BLaER1 treated with 17β-estradiol and CSF1 and Interleukin-3, amounts not matched to agents 10 nM and 100 nM (cell line): ENCODE results near the gene PIM3.

Experiments used
- H3K27ac ChIP-seq, 11 experiments: shearing (Covaris generic); formaldehyde crosslinking; 2 replicates each; pipeline ENCODE4 v1.8.1; 2022
- H3K27me3 ChIP-seq, 11 experiments: shearing (Covaris generic); formaldehyde crosslinking; 2 replicates each; pipeline ENCODE4 v1.8.1; 2022
- H3K36me3 ChIP-seq, 11 experiments: shearing (Covaris generic); formaldehyde crosslinking; 2 replicates each; pipeline ENCODE4 v1.8.1; 2022
- H3K4me1 ChIP-seq, 10 experiments: shearing (Covaris generic); formaldehyde crosslinking; 2 replicates each; pipeline ENCODE4 v1.8.1; 2022
- H3K4me2 ChIP-seq, 11 experiments: shearing (Covaris generic); formaldehyde crosslinking; 2 replicates each; pipeline ENCODE4 v1.8.1; 2022
- H3K4me3 ChIP-seq, 10 experiments: shearing (Covaris generic); formaldehyde crosslinking; 2 replicates each; pipeline ENCODE4 v1.8.1; 2022
- H3K9ac ChIP-seq, 11 experiments: shearing (Covaris generic); formaldehyde crosslinking; 2 replicates each; pipeline ENCODE4 v1.8.1; 2022
- H3K9me3 ChIP-seq, 11 experiments: shearing (Covaris generic); formaldehyde crosslinking; replicated peaks in 1 of 11; 2 replicates each; pipeline ENCODE4 v1.8.1; 2022
- H4K20me1 ChIP-seq, 11 experiments: shearing (Covaris generic); formaldehyde crosslinking; 2 replicates each; pipeline ENCODE4 v1.8.1; 2022
- Cebpa-rat ChIP-seq, 11 experiments: shearing (Covaris generic); IDR thresholded peaks; 2 replicates each; pipeline ENCODE4 v1.8.1; 2022

PIM3 gene

DNA sequence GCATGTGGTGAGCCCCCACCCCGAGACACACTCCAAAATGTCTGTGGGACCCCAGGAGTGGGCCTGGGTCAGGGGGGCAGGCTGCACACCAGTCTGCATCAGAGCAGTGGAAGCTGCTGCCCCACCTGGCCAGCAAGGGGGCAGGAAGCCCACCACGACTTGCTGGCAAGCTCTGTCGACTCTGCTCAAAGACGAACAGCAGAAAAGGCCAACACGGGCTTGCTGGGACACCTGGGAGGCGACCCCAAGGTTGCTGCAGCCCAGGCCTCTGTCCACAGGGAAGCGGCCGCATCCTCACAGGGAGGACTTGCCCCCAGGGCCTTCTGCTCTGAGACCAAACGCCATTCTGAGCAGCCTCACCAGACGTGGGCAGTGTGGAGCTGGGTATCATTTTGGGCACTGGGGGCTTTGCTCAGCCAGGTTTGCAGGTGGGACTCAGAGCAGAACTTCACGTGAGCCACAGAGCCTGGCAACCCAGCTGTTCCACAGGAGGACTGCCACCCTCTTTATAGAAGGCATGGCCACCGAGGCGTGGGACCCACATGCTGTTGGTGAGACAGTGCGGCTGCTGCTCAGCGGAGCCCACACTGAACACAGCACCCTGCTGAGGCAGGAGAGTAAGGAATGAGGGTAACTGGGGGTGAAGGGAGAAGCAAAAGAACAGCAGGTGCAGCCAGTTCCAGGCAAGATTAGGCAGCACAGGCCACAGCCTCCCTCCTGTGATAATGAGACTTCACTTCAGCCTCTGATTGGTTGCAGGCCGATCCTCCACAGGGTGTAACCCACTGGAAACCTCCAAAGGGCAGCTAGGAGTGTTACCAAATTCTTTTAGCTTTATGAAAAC is 41.0 kb downstream of the PIM3 start:
- Histone ChIP-seq H4K20me1 (no peaks in the 10 kb centered on the region; a peak in 1 of 22 replicates), H3K4me3 (no peak overlapping the region), H3K9me3 (no peaks in the 10 kb centered on the region), H3K36me3 (no peaks in the 10 kb centered on the region), H3K4me2 (no peak overlapping the region), H3K27ac (no peak overlapping the region), H3K4me1 (peaks cover 0 to 6% (median 2%) of the 10 kb centered on the region in 10 experiments; a peak in 4 of 20 replicates), H3K27me3 (peaks cover 0 to 3% (median 0%) of the 10 kb centered on the region in 11 experiments; a peak in 1 of 22 replicates), H3K9ac (no peak overlapping the region)
- no peak for TF ChIP-seq Cebpa-rat (IDR thresholded peaks at IDR 0.05)

DNA sequence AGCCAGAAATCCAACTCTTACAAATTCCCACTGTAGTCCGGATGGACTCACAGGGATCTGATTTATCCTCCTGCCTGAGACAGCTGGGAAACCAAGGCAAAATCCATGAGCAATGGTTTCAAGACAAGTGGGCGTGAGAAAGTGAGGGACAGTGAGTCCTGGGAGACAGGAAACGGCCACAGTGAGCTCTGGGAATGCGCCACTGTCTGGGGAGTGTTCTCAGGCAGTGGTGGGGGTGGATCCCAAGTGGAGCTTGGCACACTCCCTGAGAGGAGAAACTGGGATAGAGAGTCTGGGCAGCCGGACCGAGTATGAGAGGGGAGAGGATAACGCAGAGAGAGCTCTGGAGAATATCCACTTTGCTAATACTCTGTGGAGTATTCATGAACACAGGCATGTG is 42.2 kb downstream of the PIM3 start:
- no peak for TF ChIP-seq Cebpa-rat (IDR thresholded peaks at IDR 0.05)
- no peak overlapping the region for H3K4me3 ChIP-seq
- H3K9ac ChIP-seq, result no peak overlapping the region
- H3K9me3 ChIP-seq, result no peaks in the 10 kb centered on the region
- no peaks in the 10 kb centered on the region; a peak in 1 of 22 replicates for H4K20me1 ChIP-seq
- peaks cover 0 to 6% (median 0%) of the 10 kb centered on the region in 10 experiments; a peak in 2 of 20 replicates for H3K4me1 ChIP-seq
- H3K36me3 ChIP-seq, result no peaks in the 10 kb centered on the region
- no peak overlapping the region for H3K27ac ChIP-seq
- no peak overlapping the region for H3K4me2 ChIP-seq
- peaks cover 0 to 3% (median 0%) of the 10 kb centered on the region in 11 experiments; a peak in 1 of 22 replicates for H3K27me3 ChIP-seq

GRCh38 chr22:50004918-50005317 is 44.3 kb downstream of the PIM3 start:
- peaks cover 0 to 10% (median 0%) of the 10 kb centered on the region in 10 experiments; a peak in 3 of 20 replicates for H3K4me1 ChIP-seq
- no peaks in the 10 kb centered on the region; a peak in 2 of 22 replicates for H4K20me1 ChIP-seq
- H3K36me3 ChIP-seq, result no peaks in the 10 kb centered on the region
- H3K27me3 ChIP-seq, result peaks cover 3 to 7% (median 4%) of the 10 kb centered on the region in 11 experiments
- no peaks in the 10 kb centered on the region for H3K9me3 ChIP-seq
- H3K4me2 ChIP-seq, result no peak overlapping the region
- H3K4me3 ChIP-seq, result no peak overlapping the region
- no peak for TF ChIP-seq Cebpa-rat (IDR thresholded peaks at IDR 0.05)
- no peak overlapping the region for H3K9ac ChIP-seq
- H3K27ac ChIP-seq, result no peak overlapping the region

- Histone ChIP-seq H3K27ac (no peak overlapping the region), H3K9me3 (no peaks in the 10 kb centered on the region), H3K36me3 (no peaks in the 10 kb centered on the region), H3K27me3 (peaks cover 24 to 29% (median 25%) of the 10 kb centered on the region in 11 experiments), H4K20me1 (peaks cover 0 to 8% (median 0%) of the 10 kb centered on the region in 11 experiments; a peak in 5 of 22 replicates), H3K9ac (no peak overlapping the region), H3K4me2 (no peak overlapping the region), H3K4me3 (no peak overlapping the region), H3K4me1 (peaks cover 0 to 6% (median 0%) of the 10 kb centered on the region in 10 experiments; a peak in 2 of 20 replicates)
- TF ChIP-seq Cebpa-rat (IDR thresholded peaks at IDR 0.05), result no peak
Measured at GRCh38 chr22:50007057-50007511, 46.5 kb downstream of the PIM3 start.

DNA sequence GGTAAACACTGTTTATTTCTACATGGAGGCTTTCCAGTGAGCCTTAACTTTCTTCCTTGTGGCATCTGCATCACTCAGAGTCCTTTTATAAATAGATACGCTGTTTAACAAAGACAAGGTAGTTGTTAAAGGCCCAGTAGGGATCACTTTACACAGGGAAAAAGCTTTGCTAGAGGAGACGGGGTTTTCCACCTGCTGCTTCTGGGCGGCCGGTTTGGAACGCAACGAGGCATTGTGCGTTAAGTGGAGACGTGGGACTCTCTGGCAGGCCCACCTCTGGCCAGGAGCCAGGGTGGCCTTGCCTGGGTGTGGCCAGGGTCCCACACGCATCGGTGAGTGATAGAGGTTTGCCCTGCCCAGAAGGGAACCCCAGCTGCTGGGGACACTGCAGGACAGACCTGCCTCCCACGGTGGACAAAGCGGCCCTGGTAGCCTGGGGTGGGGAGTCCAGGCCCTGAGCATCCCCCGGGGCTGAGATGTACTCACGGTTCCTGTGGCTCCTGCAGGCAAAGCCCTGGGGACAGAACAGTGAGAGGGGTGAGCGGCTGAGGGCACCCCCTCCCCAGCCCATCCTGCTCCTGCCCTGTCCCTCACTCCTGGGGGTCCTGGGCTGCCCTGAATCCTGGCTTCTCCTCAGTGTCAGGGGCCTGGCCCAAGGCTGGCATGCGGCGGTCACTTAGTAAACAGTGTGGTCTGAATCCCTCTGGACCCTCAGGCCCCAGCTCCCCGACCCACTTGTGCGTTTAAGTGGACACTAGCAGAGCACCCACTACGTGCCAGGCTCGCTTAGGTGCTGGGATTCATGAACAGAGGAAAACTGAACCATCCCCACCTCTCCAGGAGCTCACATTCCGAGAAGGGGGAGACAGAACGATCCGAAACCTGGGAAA is 47.8 kb downstream of the PIM3 start:
- Histone ChIP-seq H3K4me1 (peaks cover 0 to 6% (median 0%) of the 10 kb centered on the region in 10 experiments; a peak in 2 of 20 replicates), H3K4me2 (no peak overlapping the region), H3K27ac (no peak overlapping the region), H3K9me3 (no peaks in the 10 kb centered on the region), H4K20me1 (peaks cover 0 to 21% (median 3%) of the 10 kb centered on the region in 11 experiments; a peak in 6 of 22 replicates), H3K27me3 (peaks cover 38 to 42% (median 38%) of the 10 kb centered on the region in 11 experiments), H3K9ac (no peak overlapping the region), H3K36me3 (no peaks in the 10 kb centered on the region), H3K4me3 (no peak overlapping the region)
- TF ChIP-seq Cebpa-rat (IDR thresholded peaks at IDR 0.05), result no peak

GRCh38 chr22:50009251-50009650 is 48.7 kb downstream of the PIM3 start:
- no peaks in the 10 kb centered on the region for H3K36me3 ChIP-seq
- H4K20me1 ChIP-seq, result peaks cover 0 to 28% (median 4%) of the 10 kb centered on the region in 11 experiments; a peak in 9 of 22 replicates
- TF ChIP-seq Cebpa-rat (IDR thresholded peaks at IDR 0.05), result no peak
- H3K27me3 ChIP-seq, result peaks cover 46 to 51% (median 47%) of the 10 kb centered on the region in 11 experiments
- H3K4me1 ChIP-seq, result peaks cover 0 to 6% (median under 1%) of the 10 kb centered on the region in 10 experiments; a peak in 7 of 20 replicates
- no peak overlapping the region for H3K4me3 ChIP-seq
- H3K9me3 ChIP-seq, result no peaks in the 10 kb centered on the region
- H3K9ac ChIP-seq, result no peak overlapping the region
- no peak overlapping the region for H3K27ac ChIP-seq
- H3K4me2 ChIP-seq, result no peak overlapping the region

DNA sequence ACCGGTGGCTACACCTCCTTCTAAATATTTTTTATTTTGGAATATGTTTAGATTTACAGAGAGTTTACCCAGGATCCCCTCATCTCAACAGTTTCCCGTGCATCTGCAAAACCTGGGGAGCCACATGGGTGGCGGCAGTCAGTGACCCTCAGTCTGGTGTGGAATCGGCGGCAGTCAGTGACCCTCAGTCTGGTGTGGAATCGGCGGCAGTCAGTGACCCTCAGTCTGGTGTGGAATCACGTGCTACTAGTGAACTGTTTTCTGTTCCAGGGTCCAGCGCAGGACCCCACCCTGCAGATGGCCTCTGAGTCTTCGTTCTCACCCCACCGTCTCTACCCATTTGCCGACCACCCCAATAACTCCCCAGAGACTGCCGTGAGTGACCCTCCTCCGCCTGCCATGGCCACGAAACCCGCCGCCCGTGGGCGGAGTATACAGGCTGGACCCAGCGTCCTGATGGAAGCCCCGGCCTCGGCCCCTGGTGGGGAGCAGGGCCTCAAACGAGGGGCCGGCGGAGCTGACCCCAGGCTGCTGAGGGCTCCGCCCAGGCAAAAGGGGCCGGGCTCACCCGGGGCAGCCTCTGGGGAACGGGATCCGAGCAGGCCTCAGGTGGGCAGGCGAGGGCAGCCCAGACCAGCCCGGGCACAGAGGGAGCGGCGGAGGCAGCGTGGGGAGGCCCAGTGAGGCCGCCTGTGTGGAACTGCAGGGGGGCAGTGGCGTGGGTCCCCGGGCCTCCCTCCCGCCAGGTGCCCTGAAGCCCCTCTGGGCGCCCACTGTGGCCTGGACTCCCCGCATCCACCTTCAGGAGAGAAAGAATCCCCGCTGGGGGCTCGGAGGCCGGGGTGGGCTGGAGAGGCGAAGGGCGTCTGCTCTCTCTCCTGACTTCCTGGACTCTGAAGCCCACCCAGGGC is 49.4 kb downstream of the PIM3 start:
- no peak overlapping the region for H3K4me2 ChIP-seq
- peaks cover 0 to 35% (median 12%) of the 10 kb centered on the region in 11 experiments; a peak in 11 of 22 replicates for H4K20me1 ChIP-seq
- TF ChIP-seq Cebpa-rat (IDR thresholded peaks at IDR 0.05), result no peak
- peaks cover 54 to 58% (median 55%) of the 10 kb centered on the region in 11 experiments for H3K27me3 ChIP-seq
- H3K4me3 ChIP-seq, result no peak overlapping the region
- no peaks in the 10 kb centered on the region for H3K36me3 ChIP-seq
- peaks cover 7 to 13% (median 9%) of the 10 kb centered on the region in 10 experiments; a peak in 15 of 20 replicates for H3K4me1 ChIP-seq
- H3K27ac ChIP-seq, result no peak overlapping the region
- no peak overlapping the region for H3K9ac ChIP-seq
- no peaks in the 10 kb centered on the region for H3K9me3 ChIP-seq
